ENCODE measurements around the gene EP400.
"Not testable (repeated sequence)": the region's sequence is repeated elsewhere in the genome, so short reads cannot be mapped to it uniquely, and the experiment has no call there.

EP400 gene

DNA sequence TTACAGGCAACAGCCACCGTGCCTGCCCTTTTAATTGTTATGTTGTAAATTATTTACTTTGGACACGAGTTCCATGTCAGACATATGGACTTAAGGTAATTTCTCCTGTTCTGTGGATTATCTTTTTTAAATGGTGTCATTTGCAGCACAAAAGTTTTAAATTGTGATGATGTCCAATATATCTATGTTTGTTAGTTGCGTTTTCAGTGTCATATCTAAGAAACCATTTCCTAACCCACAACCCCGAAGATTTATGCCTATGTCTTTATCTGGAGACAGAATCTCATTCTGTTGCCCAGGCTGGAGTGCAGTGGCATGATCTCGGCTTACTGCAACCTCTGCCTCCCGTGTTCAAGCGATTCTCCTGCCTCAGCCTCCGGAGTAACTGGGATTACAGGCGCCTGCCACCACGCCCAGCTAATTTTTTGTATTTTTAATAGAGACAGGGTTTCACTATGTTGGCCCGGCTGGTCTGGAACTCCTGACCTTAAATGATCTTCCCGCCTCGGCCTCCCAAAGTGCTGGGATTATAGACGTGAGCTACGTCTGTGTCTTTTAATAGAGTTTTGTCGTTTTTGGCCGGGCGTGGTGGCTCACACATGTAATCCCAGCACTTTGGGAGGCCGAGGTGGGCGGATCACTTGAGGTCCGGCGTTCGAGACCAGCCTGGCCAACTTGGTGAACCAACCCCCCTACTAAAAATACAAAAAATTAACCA is 870 bp upstream of the EP400 start:
- not testable (repeated sequence) for DNase-seq

DNA sequence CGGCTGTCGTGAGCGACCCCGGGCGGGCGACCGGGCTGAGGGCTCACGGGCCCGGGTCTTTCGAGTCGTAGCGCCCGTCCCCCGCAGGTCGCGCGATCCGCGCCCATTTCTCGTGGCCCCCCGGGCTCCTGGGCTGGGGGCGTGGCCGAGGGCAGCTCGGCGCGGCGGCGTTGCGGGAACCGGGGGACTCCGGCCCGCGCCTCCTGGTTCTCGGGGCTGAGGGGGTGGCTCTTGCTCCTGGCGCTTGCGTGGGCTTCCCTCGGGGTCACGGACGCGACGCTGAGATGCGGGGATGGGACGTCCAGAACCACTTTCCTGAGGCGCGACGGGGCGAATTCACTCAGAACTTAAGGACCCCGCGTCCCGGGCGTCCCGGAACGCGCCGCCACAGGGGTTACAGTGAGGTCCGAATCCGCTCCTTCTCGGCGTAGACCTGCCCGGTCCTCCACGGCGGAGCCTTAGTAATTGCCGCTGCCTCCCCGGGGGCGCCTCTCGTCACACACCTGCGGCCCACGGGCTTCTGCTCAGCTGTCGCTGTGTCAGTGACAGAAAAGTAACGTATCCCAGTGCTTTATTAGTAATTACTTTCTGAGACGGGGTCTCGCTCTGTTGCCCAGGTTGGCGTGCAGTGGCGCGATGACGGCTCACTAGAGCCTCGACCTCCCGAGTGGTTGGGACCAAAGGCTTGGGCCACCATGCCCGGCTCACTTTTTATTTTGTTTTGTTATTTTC is 606 bp downstream of the EP400 start:
- DNase-seq: no peak

DNA sequence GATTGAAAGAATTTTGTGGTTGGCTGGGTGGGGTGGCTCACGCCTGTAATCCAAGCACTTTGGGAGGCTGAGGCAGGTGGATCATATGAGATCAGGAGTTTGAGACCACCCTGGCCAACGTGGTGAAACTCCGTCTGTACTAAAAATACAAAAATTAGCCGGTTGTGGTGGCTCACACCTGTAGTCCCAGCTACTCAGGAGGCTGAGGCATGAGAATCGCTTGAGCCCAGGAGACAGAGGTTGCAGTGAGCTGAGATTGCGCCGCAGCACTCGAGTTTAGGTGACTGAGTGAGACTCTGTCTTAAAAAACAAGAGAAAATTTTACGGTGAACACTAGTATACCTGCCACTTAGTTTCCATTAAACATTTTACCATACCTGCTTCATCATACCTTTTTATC is 4.1 kb downstream of the EP400 start:
- DNase-seq: not testable (repeated sequence)

DNA sequence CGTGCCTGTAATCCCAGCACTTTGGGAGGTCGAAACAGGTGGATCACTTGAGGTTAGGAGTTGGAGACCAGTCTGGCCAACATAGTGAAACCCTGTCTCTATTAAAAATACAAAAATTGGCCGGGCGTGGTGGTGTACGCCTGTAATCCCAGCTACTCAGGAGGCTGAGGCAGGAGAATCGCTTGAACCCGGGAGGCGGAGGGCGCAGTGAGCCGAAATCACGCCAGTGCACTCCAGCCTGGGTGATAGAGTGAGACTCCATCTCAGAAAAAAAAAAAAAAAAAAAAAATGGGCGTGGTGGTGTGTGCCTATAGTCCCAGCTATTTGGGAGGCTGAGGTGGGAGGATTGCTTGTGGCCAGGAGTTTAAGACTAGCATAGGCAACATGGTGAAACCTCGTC is 4.7 kb downstream of the EP400 start:
- not testable (repeated sequence) for DNase-seq

DNA sequence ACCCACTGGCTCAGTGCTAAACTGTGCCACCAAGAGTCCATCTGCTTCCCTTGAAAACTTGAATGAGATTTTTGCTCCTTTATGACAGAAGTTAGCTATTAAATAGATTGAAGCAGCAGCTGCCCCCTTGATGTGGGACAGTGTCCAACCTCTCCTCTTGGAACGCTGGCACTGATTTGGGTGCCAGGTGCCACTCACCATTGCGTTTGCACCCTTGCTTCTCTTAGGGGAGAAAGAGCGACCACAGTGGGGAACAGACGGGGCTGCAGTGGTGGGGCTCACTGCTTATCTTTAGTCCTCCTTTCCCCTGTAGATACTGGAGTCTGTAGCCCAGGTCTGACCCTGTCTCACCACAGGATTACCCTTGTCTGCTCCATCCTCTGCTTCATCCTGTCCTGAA is 9.4 kb downstream of the EP400 start:
- DNase-seq: no peak

DNA sequence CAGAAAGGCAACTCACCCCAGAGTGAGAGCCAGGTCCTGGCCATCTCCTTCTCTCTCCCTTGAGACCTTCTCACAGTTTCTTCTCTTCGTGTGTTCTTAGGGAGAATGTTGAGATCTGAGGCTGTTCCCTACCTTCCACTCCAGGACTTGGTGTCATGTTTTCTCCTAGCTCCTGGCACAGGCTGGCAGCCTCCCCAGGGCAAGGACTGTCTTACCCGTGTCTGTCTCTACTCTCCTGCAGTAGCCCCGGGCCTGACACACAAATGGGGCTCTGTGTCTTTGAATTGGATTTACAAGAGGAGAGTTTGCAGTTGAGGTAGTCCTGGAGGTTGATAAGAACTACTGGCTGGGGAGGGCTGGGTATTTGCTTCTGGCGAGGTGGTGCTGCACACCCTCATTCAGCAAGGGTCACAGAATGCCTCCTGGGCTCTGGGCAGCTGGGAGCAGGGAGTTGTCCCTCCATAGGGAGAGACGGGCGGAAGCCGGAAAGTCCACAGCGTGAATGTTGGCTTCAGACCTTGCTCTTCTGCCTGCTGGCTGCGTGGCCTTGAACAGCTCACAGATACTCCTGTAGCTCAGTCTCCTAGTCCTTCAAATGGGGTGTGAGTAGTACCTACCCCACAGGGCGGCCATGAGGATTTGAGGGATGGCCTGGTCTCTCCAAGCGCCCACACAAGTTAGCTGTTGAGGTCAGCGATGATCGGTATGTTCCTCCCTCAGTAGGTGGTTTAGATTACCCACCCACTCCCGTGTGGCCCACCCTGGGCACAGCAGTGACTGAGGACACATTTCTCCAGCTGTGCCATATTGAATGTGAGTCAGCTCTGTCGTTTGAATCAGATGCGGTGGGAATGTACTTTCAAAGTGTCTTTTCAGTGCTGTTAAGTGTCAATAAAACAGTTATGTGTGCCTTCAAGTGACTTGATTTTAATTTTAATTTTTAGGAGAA is 10.2 kb downstream of the EP400 start:
- no peak for DNase-seq

DNA sequence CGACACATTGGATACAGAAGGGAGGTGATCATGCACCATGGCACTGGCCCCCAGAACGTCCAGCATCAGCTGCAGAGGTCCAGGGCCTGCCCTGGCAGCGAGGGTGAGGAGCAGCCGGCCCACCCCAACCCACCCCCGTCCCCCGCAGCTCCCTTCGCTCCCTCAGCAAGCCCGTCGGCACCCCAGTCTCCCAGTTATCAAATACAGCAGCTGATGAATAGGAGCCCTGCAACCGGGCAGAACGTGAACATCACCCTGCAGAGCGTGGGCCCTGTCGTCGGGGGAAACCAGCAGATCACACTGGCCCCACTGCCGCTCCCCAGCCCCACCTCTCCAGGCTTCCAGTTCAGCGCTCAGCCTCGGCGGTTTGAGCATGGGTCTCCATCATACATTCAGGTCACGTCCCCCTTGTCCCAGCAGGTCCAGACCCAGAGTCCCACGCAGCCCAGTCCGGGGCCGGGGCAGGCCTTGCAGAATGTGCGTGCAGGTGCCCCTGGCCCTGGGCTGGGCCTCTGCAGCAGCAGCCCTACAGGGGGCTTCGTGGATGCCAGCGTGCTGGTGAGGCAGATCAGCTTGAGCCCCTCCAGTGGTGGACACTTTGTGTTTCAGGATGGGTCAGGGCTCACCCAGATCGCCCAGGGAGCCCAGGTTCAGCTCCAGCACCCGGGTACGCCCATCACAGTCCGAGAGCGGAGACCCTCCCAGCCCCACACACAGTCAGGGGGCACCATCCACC is 11.0 kb downstream of the EP400 start:
- DNase-seq: not testable (repeated sequence)

DNA sequence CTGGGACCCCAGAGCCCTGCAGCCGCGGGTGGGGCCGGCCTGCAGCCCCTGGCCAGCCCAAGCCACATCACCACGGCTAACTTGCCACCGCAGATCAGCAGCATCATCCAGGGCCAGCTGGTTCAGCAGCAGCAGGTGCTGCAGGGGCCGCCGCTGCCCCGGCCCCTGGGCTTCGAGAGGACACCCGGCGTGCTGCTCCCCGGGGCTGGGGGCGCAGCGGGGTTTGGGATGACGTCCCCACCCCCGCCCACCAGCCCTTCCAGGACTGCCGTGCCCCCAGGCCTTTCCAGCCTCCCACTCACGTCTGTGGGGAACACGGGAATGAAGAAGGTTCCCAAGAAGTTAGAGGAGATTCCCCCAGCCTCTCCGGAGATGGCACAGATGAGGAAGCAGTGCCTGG is 11.6 kb downstream of the EP400 start:
- DNase-seq: not testable (repeated sequence)

DNA sequence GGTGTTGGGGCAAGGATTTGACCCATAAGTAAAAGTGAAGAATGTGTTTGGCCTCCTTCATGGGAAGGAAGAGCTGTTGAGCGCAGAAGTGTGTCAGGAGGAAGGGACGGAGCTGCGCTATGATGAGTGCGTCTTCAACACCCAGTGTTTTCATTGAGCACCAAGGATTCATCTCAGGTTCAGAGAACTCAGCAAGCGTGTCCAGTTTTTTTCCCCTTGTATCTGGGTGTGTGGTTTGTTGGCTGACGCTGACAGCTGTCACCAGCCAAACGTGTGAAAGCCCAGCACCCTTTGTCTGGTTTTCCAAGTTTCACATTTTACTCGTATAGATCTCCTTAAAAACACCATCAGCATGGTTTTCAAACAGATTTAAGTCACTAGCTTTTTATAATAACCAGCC is 12.3 kb downstream of the EP400 start:
- no peak for DNase-seq

DNA sequence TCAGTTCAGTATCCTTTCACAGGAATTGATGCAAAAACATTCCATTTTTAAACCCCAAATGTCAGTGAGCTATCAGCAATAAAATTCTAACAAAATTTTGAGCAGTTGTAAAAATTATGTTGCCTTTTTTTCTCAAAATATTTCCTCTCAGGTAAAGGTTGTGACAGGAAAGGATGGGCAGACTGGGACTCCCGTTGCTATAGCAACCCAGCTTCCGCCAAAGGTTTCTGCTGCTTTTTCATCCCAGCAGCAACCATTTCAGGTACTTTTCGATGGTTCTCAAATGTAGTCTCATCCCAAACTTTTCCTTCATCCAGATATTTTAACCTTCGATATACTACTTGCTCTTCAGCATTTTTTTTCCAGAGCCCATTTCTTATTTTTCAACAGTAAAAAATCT is 13.6 kb downstream of the EP400 start:
- no peak for DNase-seq

DNA sequence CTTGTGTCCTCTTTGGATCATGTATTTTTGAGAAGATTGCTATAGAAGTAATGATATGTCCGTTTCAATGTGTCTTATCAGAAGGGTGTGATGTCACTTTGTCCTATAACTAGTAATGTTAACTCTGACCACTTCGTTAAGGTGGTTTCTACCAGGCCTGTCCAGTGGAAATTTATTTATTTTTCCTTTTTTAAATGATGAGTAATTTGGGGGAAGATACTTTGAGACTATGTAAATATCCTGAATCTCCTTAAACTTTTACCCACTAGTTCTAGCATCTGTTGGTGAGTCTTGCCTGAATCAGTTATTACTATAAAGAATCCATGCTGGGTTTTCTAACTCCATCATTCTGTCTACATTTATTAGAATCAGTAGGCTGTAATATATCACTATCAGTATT is 15.3 kb downstream of the EP400 start:
- DNase-seq: no peak

DNA sequence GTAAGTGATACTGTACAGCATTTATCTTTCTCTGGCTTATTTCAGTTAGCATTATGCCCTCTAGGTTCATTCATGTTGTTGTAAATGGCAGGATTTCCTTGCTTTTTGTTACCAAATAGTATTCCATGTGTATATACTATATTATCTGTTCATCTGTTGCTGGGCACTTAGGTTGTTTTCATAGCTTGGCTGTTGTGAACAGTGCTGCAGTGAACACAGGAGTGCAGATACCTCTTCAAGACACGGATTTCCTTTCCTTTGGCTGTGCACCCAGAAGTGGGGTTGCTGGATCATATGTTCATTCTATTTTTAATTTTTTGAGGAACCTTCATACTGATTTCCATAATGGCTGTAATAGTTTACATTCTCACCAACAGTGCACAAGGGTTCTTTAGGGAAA is 21.5 kb downstream of the EP400 start:
- no peak for DNase-seq

DNA sequence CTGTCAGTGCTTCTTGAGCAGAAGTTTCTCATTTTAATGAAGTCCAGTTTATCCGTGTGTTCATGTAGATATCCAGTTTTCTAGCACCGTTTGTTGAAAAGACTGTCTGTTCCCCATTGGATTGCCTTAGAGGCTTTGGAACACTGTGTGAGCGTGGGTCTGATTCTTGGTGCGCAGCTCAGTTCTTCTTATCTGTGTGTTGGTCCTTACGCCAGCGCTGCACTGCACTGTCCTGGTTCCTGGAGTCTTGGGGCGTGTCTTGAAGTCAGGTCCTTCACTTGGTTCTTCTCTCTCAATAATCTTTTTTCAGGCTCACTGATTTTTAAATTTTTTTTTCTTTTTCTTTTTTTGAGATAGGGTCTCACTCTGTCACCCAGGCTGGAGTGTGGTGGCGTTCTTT is 25.5 kb downstream of the EP400 start:
- no peak for DNase-seq

DNA sequence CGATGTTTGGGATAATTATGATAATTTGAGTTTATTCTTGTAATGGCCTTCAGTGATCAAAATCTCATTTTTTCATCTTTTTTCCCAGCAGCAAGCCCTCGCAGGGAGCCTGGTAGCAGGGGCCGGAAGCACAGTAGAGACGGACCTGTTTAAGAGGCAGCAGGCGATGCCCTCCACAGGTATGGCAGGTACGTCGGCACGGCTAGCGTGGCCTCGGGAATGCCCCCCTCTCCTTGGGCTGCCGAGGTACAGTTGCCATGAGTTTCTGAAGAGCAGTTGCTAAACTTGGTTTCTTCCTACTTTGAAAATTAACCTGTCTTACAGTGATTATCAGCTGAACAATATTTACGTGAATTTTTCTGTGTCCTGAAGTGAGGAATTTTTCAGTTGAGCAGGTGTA is 29.9 kb downstream of the EP400 start:
- no peak for DNase-seq

DNA sequence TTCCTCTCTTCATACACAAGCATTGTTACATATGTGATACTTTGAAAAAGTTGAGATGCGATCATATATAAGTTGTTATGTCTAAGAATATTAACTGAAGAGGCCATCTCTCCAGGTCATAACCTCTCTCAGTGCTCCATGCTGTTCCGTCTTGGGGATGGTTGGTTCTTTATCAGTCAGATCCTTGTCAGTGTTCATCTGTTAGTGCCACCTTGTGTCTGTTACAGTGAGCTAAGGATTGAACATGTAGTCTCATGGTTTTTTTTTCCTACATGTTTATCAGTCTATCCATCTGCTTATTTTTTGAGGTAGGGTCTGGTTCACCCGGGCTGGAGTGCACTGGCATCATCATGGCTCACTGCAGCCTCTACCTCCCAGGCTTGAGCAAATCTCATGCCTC is 30.5 kb downstream of the EP400 start:
- DNase-seq: no peak

DNA sequence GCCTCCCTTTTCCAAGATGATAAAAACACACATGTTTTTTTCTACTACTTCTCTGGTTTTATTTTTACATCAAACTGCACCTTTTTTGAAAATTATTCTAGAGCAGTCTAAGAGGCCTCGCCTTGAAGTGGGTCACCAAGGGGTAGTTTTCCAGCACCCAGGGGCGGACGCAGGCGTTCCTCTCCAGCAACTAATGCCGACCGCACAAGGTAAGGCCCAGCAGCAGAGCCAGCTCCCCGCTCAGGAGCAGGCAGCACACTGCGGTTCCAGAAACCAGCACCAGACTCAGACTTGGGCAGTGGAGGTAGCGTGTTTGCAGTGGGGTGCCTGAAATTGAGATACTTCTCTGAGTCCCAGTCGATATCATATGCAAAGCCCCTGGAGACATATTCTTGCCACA is 31.6 kb downstream of the EP400 start:
- no peak for DNase-seq

DNA sequence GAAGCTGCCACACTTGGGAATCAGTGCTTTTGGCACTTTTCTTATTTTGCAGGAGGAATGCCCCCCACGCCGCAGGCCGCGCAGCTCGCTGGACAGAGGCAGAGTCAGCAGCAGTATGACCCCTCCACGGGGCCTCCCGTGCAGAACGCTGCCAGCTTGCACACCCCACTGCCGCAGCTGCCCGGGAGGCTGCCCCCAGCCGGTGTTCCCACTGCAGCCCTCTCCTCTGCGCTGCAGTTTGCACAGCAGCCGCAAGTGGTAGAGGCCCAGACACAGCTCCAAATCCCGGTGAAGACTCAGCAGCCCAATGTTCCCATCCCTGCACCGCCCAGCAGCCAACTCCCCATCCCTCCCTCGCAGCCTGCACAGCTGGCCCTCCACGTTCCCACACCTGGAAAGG is 32.3 kb downstream of the EP400 start:
- no peak for DNase-seq

DNA sequence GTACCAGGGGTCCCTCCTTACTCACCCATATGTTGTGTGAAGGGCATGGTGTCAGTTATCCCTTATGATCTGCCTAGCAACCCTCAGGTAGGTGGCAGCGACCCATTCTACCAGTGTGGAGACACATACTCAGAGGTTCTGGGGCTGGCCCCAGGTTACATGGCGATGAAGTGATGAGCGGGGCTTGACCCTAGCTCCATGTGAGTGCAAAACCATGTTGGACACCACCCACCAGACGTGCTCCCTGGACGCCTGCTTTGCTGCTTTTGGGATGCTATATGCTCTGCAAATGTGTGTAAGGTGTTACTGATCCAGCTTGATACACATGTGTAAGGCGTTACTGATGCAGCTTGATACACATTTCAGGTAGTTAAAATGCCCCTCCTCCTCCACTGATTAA is 33.3 kb downstream of the EP400 start:
- DNase-seq: no peak

DNA sequence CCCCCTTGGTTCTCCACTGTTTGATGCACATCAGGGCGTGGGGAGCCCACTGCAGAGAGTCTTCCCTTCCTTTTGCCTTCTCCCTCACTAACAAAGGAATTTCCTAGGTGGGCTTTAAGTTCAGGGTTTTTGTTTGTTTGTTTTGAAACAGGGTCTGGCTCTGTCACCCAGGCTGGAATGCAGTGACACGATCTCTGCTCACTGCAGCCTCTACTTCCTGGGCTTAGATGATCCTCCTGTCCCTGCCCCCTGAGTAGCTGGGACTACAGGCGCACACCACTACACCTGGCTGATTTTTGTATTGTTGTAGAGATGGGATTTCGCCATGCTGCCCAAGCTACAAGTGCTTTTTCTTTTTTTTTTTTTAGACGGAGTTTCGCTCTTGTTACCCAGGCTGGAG is 33.8 kb downstream of the EP400 start:
- DNase-seq: no peak

DNA sequence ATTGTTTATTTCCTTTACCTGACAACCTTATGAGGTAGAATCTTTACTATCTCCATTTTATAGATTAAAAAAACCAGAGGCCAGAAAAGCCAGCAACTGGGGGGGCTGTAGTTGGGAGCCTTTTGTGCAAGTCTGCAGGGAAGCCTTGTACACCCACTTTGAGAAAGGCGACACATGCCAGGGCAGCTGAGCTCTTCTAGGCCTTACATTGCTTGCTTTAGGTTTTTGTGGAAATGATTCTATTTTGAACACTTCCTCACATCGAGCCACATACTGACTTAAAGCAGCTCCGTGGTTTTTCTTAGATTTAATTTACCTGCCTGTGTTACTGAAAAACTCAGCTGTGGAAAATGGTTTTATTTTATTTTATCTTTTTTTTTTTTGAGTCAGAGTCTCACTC is 34.6 kb downstream of the EP400 start:
- no peak for DNase-seq

DNA sequence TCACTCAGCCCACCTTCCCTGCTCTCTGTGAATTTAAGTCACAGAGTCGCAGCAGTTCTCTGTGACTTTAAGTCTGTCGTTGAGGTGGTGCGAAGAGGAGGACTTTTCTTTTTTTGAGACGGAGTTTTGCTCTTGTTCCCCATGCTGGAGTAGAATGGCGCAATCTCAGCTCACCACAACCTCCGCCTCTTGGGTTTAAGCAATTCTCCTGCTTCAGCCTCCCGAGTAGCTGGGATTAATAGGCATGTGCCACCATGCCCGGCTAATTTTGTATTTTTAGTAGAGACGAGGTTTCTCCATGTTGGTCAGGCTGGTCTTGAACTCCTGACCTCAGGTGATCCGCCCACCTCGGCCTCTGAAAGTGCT is 35.8 kb downstream of the EP400 start:
- not testable (repeated sequence) for DNase-seq

DNA sequence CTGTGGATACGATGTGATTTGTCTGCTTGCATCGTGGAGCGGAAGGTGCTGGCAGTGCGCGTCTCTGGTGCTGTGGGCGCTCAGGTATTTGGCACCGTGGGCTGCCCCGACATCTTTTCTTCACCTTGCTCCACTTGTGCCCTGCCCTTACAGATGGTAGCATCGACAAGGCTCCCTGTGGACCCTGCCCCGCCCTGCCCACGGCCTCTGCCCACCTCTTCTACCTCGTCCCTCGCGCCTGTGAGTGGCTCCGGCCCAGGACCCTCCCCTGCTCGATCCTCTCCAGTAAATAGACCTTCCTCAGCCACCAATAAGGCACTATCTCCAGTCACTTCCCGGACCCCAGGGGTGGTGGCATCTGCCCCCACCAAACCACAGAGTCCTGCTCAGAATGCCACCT is 36.6 kb downstream of the EP400 start:
- no peak for DNase-seq

DNA sequence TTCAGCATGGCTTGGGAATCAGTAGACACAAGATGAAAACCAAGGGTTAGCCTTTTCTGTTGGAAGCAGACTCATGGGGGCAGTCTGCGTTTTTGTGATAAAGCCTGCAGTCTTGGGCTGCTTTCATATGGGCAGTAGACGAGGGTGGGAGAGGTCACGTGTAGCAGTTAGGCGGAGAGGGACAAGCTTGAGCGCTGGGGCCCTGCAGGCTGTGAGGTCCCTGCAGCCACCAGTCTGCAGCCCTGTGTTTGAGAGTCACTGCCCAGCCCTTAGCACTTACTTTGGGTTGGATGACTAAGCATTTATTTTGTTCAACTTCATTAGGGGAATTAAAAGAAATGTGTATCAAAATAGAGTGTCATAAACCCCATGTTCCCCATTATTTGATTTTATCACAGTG is 37.2 kb downstream of the EP400 start:
- DNase-seq: no peak
